ENCODE data around the gene NME7.

DNA sequence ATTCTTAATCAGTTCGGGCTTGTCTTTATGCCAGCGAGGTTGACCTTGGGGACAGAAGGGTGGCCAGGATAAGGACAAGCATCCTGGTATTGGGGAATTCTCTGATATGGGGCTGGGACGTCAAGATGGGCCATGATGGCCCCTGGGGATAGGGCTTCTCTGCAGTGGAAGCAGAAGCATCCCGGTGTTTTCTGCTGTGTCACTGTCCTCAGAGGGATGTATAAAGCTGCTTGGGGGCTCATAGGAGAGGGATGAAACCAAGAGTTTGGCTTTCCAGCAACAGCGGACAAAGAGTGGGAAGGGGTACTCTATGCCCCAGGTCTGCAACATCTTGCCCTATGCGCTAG lies 262.5 kb downstream of the NME7 start:
- TF ChIP-seq, protein P1, sequence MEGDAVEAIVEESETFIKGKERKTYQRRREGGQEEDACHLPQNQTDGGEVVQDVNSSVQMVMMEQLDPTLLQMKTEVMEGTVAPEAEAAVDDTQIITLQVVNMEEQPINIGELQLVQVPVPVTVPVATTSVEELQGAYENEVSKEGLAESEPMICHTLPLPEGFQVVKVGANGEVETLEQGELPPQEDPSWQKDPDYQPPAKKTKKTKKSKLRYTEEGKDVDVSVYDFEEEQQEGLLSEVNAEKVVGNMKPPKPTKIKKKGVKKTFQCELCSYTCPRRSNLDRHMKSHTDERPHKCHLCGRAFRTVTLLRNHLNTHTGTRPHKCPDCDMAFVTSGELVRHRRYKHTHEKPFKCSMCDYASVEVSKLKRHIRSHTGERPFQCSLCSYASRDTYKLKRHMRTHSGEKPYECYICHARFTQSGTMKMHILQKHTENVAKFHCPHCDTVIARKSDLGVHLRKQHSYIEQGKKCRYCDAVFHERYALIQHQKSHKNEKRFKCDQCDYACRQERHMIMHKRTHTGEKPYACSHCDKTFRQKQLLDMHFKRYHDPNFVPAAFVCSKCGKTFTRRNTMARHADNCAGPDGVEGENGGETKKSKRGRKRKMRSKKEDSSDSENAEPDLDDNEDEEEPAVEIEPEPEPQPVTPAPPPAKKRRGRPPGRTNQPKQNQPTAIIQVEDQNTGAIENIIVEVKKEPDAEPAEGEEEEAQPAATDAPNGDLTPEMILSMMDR (IDR thresholded peaks at IDR 0.05) = no peak
- no peak for TF ChIP-seq POLR2A (IDR thresholded peaks at IDR 0.05)
